H9 (cell line): ENCODE data around the gene GADD45A. TPM values are rescaled to one million over a fixed set of nuclear protein-coding genes. Genes with fewer than 3 reads are reported as not detected.
"Not testable (repeated sequence)": the region's sequence is repeated elsewhere in the genome, so short reads cannot be mapped to it uniquely, and the experiment has no call there.

Source experiments
- DNase-seq: peaks from one replicate; pipeline ENCODE4 v3.0.0-alpha.2; 2017
- H2AFZ ChIP-seq: one replicate; pipeline ENCODE4 v1.6.1; 2013; ENCODE audit warnings: mild to moderate bottlenecking, low read length, control low read depth, moderate library complexity
- H2AK5ac ChIP-seq: 2 replicates; pipeline ENCODE4 v1.6.1; 2013; ENCODE audit warnings: low read length, control low read depth, mixed read lengths; ENCODE audit not compliant: insufficient read length
- H2BK120ac ChIP-seq: one replicate; pipeline ENCODE4 v1.6.1; 2013; ENCODE audit warnings: low read depth, mild to moderate bottlenecking, low read length, control low read depth, inconsistent platforms; ENCODE audit not compliant: poor library complexity, severe bottlenecking
- H2BK12ac ChIP-seq: 2 replicates; pipeline ENCODE4 v1.6.1; 2013; ENCODE audit warnings: low read length, control low read depth, mixed read lengths, low read depth; ENCODE audit not compliant: insufficient read length
- H2BK15ac ChIP-seq: 2 replicates; pipeline ENCODE4 v1.6.1; 2013; ENCODE audit warnings: low read depth, low read length, control low read depth
- H2BK20ac ChIP-seq: one replicate; pipeline ENCODE4 v1.6.1; 2013; ENCODE audit warnings: low read depth, mild to moderate bottlenecking, low read length, control low read depth, inconsistent platforms; ENCODE audit not compliant: poor library complexity, severe bottlenecking
- H2BK5ac ChIP-seq: 2 replicates; pipeline ENCODE4 v1.6.1; 2013; ENCODE audit warnings: low read length, control low read depth, mixed read lengths; ENCODE audit not compliant: insufficient read length
- H3K14ac ChIP-seq: 2 replicates; pipeline ENCODE4 v1.6.1; 2013; ENCODE audit warnings: low read length, control low read depth; ENCODE audit not compliant: insufficient read depth
- H3K18ac ChIP-seq: 2 replicates; pipeline ENCODE4 v1.6.1; 2013; ENCODE audit warnings: low read depth, mild to moderate bottlenecking, mixed read lengths, low read length, control low read depth; ENCODE audit not compliant: insufficient read length
- H3K23ac ChIP-seq: 2 replicates; pipeline ENCODE4 v1.6.1; 2013; ENCODE audit warnings: low read length, control low read depth, mixed read lengths, low read depth; ENCODE audit not compliant: insufficient read length
- H3K23me2 ChIP-seq: 2 replicates; pipeline ENCODE4 v1.6.1; 2013; ENCODE audit warnings: low read depth, mild to moderate bottlenecking, mixed read lengths, low read length, control low read depth; ENCODE audit not compliant: insufficient read length, poor library complexity, severe bottlenecking
- H3K27ac ChIP-seq: 2 replicates; pipeline ENCODE4 v1.5.1; 2013; ENCODE audit warnings: low read length, control low read depth, mixed read lengths, low read depth; ENCODE audit not compliant: insufficient read length
- H3K27me3 ChIP-seq: 2 replicates; pipeline ENCODE4 v1.6.1; 2013; ENCODE audit warnings: low read length, control low read depth, inconsistent platforms; ENCODE audit not compliant: insufficient read depth
- H3K4ac ChIP-seq: 2 replicates; pipeline ENCODE4 v1.6.1; 2013; ENCODE audit warnings: low read depth, mild to moderate bottlenecking, control low read depth, inconsistent platforms, low read length, moderate library complexity
- H3K4me1 ChIP-seq: 2 replicates; pipeline ENCODE4 v1.6.1; 2013; ENCODE audit warnings: low read length, control low read depth, inconsistent platforms; ENCODE audit not compliant: insufficient read depth
- H3K4me2 ChIP-seq: 2 replicates; pipeline ENCODE4 v1.6.1; 2013; ENCODE audit warnings: low read length, control low read depth, mixed read lengths; ENCODE audit not compliant: insufficient read length, insufficient read depth
- H3K56ac ChIP-seq: 2 replicates; pipeline ENCODE4 v1.6.1; 2013; ENCODE audit warnings: low read depth, mild to moderate bottlenecking, mixed read lengths, low read length, control low read depth; ENCODE audit not compliant: insufficient read length
- H3K79me1 ChIP-seq: 2 replicates; pipeline ENCODE4 v1.6.1; 2013; ENCODE audit warnings: low read depth, mild to moderate bottlenecking, moderate library complexity, low read length, control low read depth, inconsistent platforms; ENCODE audit not compliant: insufficient read depth, poor library complexity, severe bottlenecking
- H3K79me2 ChIP-seq: 2 replicates; pipeline ENCODE4 v1.6.1; 2013; ENCODE audit warnings: low read length, control low read depth, inconsistent platforms; ENCODE audit not compliant: insufficient read depth
- H3K9ac ChIP-seq: 2 replicates; pipeline ENCODE4 v1.6.1; 2013; ENCODE audit warnings: low read length, control low read depth, mixed read lengths; ENCODE audit not compliant: insufficient read length; ENCODE audit errors: extremely low read depth
- H3K9me3 ChIP-seq: one replicate; pipeline ENCODE4 v1.6.1; 2013; ENCODE audit warnings: low read depth, low read length, inconsistent platforms; ENCODE audit not compliant: control insufficient read depth
- H3T11ph ChIP-seq: one replicate; pipeline ENCODE4 v1.6.1; 2013; ENCODE audit warnings: mild to moderate bottlenecking, low read length, control low read depth, inconsistent platforms
- H4K20me1 ChIP-seq: one replicate; pipeline ENCODE4 v1.6.1; 2013; ENCODE audit not compliant: control insufficient read depth, insufficient read length, insufficient read depth
- H4K5ac ChIP-seq: 2 replicates; pipeline ENCODE4 v1.6.1; 2013; ENCODE audit warnings: low read depth, mild to moderate bottlenecking, mixed read lengths, low read length, control low read depth; ENCODE audit not compliant: insufficient read length
- H4K8ac ChIP-seq: replicated peaks from 2 replicates; pipeline ENCODE4 v1.6.1; 2013; ENCODE audit warnings: low read length, control low read depth, mixed read lengths, low read depth; ENCODE audit not compliant: insufficient read length
- H4K91ac ChIP-seq: 2 replicates; pipeline ENCODE4 v1.6.1; 2013; ENCODE audit warnings: low read depth, mild to moderate bottlenecking, moderate library complexity, mixed read lengths, low read length, control low read depth; ENCODE audit not compliant: insufficient read length
- H3K27ac Mint-ChIP-seq, 3 experiments: 2 replicates in 2 of 3; 3 replicates in 1 of 3; pipeline ENCODE4 v1.8.0; 2020 to 2021; ENCODE audit warnings: mixed read lengths in 3 of 3, mild to moderate bottlenecking in 1 of 3, moderate library complexity in 1 of 3
- H3K27me3 Mint-ChIP-seq: 2 replicates; pipeline ENCODE4 v1.8.0; 2021; ENCODE audit warnings: low read depth, mild to moderate bottlenecking, moderate library complexity, mixed read lengths
- H3K36me3 Mint-ChIP-seq, 3 experiments: 2 replicates in 2 of 3; 3 replicates in 1 of 3; pipeline ENCODE4 v1.8.0; 2020 to 2021; ENCODE audit warnings: low read depth in 3 of 3, mixed read lengths in 3 of 3; ENCODE audit not compliant: insufficient read depth in 1 of 3
- H3K4me1 Mint-ChIP-seq, 2 experiments: 2 replicates each; pipeline ENCODE4 v1.8.0; 2020; ENCODE audit warnings: mixed read lengths in 2 of 2
- H3K4me3 Mint-ChIP-seq, 2 experiments: 2 replicates in 1 of 2; 3 replicates in 1 of 2; pipeline ENCODE4 v1.8.0; 2020 to 2021; ENCODE audit warnings: mild to moderate bottlenecking in 2 of 2, mixed read lengths in 2 of 2, moderate library complexity in 1 of 2
- H3K9me3 Mint-ChIP-seq, 2 experiments: 2 replicates in 1 of 2; 3 replicates in 1 of 2; pipeline ENCODE4 v1.8.0; 2020; ENCODE audit warnings: mild to moderate bottlenecking in 2 of 2, mixed read lengths in 2 of 2, moderate library complexity in 1 of 2
- WGBS: extraction: QIAGEN DNeasy Blood & Tissue Kit; methylation state at CpG from one replicate; pipeline ENCODE4 v1.1.7; 2013; ENCODE audit warnings: missing lambda C conversion rate, low lambda C conversion rate, mixed read lengths; ENCODE audit not compliant: insufficient read length; ENCODE audit errors: extremely low coverage; 5-methylcytosine and 5-hydroxymethylcytosine counted together
- total RNA-seq: library from RNA; stranded (reverse); gene quantifications from 2 replicates; pipeline ENCODE4 v1.2.1, GENCODE V29; 2021
- TF ChIP-seq, protein P1 (sequence below): fragments of 200-600 bp; sonication (generic); conservative IDR thresholded peaks from 3 replicates; pipeline ENCODE4 v1.8.0; 2021; ENCODE audit warnings: antibody characterized with exemption, mild to moderate bottlenecking

The GADD45A gene
- total RNA-seq, 1 experiment from 2014 or later, result 22.8 TPM

DNA sequence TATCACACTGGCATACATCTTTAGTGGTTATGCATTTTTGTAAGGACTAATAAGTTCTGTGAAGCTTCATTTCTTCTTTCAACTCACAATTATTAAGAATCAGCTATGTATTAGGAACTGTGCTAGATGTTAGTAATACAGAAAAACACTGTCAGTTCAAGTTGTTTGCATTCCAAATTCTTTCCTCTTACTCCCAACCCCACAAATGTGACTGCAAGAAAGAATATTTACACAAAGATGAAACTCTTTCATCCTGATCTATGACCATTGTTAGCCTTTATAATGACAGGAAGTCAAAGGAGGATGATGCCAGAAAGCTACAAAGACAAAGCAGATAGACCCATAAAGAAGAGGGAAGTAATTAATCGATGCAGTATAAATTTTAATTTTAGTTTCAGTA is 21.0 kb upstream of the GADD45A start:
- no peak overlapping the region for H2AFZ ChIP-seq
- no peak overlapping the region for H2BK12ac ChIP-seq
- H3K9me3 Mint-ChIP-seq, result no peaks in the 10 kb centered on the region
- no peaks in the 10 kb centered on the region for H3K4me1 ChIP-seq
- no peak overlapping the region for H2BK20ac ChIP-seq
- H2BK5ac ChIP-seq, result no peak overlapping the region
- TF ChIP-seq, protein P1, sequence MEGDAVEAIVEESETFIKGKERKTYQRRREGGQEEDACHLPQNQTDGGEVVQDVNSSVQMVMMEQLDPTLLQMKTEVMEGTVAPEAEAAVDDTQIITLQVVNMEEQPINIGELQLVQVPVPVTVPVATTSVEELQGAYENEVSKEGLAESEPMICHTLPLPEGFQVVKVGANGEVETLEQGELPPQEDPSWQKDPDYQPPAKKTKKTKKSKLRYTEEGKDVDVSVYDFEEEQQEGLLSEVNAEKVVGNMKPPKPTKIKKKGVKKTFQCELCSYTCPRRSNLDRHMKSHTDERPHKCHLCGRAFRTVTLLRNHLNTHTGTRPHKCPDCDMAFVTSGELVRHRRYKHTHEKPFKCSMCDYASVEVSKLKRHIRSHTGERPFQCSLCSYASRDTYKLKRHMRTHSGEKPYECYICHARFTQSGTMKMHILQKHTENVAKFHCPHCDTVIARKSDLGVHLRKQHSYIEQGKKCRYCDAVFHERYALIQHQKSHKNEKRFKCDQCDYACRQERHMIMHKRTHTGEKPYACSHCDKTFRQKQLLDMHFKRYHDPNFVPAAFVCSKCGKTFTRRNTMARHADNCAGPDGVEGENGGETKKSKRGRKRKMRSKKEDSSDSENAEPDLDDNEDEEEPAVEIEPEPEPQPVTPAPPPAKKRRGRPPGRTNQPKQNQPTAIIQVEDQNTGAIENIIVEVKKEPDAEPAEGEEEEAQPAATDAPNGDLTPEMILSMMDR, result no peak
- H3T11ph ChIP-seq, result no peak overlapping the region
- H3K4ac ChIP-seq, result no peak overlapping the region
- no peaks in the 10 kb centered on the region for H3K36me3 Mint-ChIP-seq
- H3K79me1 ChIP-seq, result no peaks in the 10 kb centered on the region
- no peak overlapping the region for H3K4me3 Mint-ChIP-seq
- no peak overlapping the region for H4K5ac ChIP-seq
- no peaks in the 10 kb centered on the region for H3K27me3 ChIP-seq
- no peak overlapping the region for H3K9ac ChIP-seq
- no peaks in the 10 kb centered on the region for H3K23me2 ChIP-seq
- no peak overlapping the region for H2AK5ac ChIP-seq
- no peaks in the 10 kb centered on the region for H3K9me3 ChIP-seq
- H3K4me1 Mint-ChIP-seq, result no peaks in the 10 kb centered on the region
- no peak overlapping the region for H3K4me2 ChIP-seq
- peaks cover 3% of the 10 kb centered on the region for H3K27me3 Mint-ChIP-seq
- no peak overlapping the region for H3K14ac ChIP-seq
- H3K27ac ChIP-seq, result no peak overlapping the region
- H3K18ac ChIP-seq, result no peak overlapping the region
- DNase-seq, result no peak
- no peak overlapping the region for H4K8ac ChIP-seq
- no peak overlapping the region for H2BK15ac ChIP-seq
- H3K79me2 ChIP-seq, result no peaks in the 10 kb centered on the region
- H2BK120ac ChIP-seq, result no peak overlapping the region
- no peak overlapping the region for H4K91ac ChIP-seq
- no peak overlapping the region for H3K56ac ChIP-seq
- H3K23ac ChIP-seq, result no peak overlapping the region
- H4K20me1 ChIP-seq, result no peaks in the 10 kb centered on the region
- H3K27ac Mint-ChIP-seq, result no peak overlapping the region
- WGBS, result no CpG with 5 or more reads among the region's 1 CpG

DNA sequence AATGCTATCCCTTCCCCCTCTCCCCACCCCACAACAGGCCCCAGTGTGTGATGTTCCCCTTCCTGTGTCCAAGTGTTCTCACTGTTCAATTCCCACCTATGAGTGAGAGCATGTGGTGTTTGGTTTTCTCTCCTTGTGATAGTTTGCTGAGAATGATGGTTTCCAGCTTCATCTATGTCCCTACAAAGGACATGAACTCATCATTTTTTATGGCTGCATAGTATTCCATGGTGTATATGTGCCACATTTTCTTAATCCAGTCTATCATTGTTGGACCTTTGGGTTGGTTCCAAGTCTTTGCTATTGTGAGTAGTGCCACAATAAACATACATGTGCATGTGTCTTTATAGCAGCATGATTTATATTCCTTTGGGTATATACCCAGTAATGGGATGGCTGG is 19.7 kb upstream of the GADD45A start:
- not testable (repeated sequence) for H3K14ac ChIP-seq, H2AK5ac ChIP-seq, H3K4me1 ChIP-seq, H3K4me3 Mint-ChIP-seq, H2BK15ac ChIP-seq, H3K9me3 ChIP-seq, H3K27me3 Mint-ChIP-seq, H2BK20ac ChIP-seq, H3K4ac ChIP-seq, H3K27me3 ChIP-seq, H2BK120ac ChIP-seq, H3K18ac ChIP-seq, H4K8ac ChIP-seq, H4K5ac ChIP-seq, H3K27ac Mint-ChIP-seq, H2BK12ac ChIP-seq, H3K9ac ChIP-seq, H3T11ph ChIP-seq, H3K79me2 ChIP-seq, H4K91ac ChIP-seq, DNase-seq, H3K23ac ChIP-seq, H3K56ac ChIP-seq, H3K27ac ChIP-seq, H3K4me1 Mint-ChIP-seq, H3K4me2 ChIP-seq, H2AFZ ChIP-seq, H3K9me3 Mint-ChIP-seq, H4K20me1 ChIP-seq, H3K79me1 ChIP-seq, H2BK5ac ChIP-seq, H3K23me2 ChIP-seq, H3K36me3 Mint-ChIP-seq
